HepG2 (cell line): ENCODE data around the gene KRI1.

Experiments used
- ARID2 ChIP-seq: sonication (generic); formaldehyde crosslinking; IDR thresholded peaks from 2 replicates; pipeline ENCODE4 v1.8.1; 2022; ENCODE audit warnings: mild to moderate bottlenecking, missing genetic modification reagents, borderline replicate concordance
- POLR2AphosphoS2 ChIP-seq: IDR thresholded peaks from 2 replicates; pipeline ENCODE4 v1.6.1; 2011; ENCODE audit warnings: low read depth, low read length, improper control_type of control experiment
- TP53 ChIP-seq: sonication (generic); formaldehyde crosslinking; conservative IDR thresholded peaks from 2 replicates; pipeline ENCODE4 v1.4.0; 2020; ENCODE audit warnings: missing genetic modification reagents
- ZNF556 ChIP-seq: sonication (generic); formaldehyde crosslinking; IDR thresholded peaks from 2 replicates; pipeline ENCODE4 v1.4.0; 2020; ENCODE audit warnings: mild to moderate bottlenecking, missing genetic modification reagents, borderline replicate concordance
- TF ChIP-seq, protein P1 (sequence below): sonication (generic); formaldehyde crosslinking; IDR thresholded peaks from 2 replicates; pipeline ENCODE4 v1.5.0; 2020; ENCODE audit warnings: mild to moderate bottlenecking, missing genetic modification reagents, moderate library complexity

- TF ChIP-seq, protein P1, sequence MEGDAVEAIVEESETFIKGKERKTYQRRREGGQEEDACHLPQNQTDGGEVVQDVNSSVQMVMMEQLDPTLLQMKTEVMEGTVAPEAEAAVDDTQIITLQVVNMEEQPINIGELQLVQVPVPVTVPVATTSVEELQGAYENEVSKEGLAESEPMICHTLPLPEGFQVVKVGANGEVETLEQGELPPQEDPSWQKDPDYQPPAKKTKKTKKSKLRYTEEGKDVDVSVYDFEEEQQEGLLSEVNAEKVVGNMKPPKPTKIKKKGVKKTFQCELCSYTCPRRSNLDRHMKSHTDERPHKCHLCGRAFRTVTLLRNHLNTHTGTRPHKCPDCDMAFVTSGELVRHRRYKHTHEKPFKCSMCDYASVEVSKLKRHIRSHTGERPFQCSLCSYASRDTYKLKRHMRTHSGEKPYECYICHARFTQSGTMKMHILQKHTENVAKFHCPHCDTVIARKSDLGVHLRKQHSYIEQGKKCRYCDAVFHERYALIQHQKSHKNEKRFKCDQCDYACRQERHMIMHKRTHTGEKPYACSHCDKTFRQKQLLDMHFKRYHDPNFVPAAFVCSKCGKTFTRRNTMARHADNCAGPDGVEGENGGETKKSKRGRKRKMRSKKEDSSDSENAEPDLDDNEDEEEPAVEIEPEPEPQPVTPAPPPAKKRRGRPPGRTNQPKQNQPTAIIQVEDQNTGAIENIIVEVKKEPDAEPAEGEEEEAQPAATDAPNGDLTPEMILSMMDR: no peak
- TF ChIP-seq TP53 (CRISPR knock-in tag) (no peak), POLR2AphosphoS2 (no peak), ARID2 (CRISPR knock-in tag) (no peak), ZNF556 (CRISPR knock-in tag) (no peak)
These were observed 9.4 kb upstream of the KRI1 start for GRCh38 chr19:10575011-10575716.
